Neural cell (in vitro differentiated cells): Measurements from ENCODE around the gene CENPP. TPM values are rescaled to one million over a fixed set of nuclear protein-coding genes. Genes with fewer than 3 reads are reported as not detected.

Experiments used
- H2AFZ ChIP-seq: fragments of 200-600, 300-800 bp; sonication (generic), shearing (Covaris generic); 2 replicates; pipeline ENCODE4 v1.6.0; 2014; ENCODE audit warnings: low read depth, mild to moderate bottlenecking, antibody characterized with exemption, low read length, moderate library complexity
- H3F3A ChIP-seq: fragments of 200-600 bp; shearing (Covaris generic); 2 replicates; pipeline ENCODE4 v1.6.1; 2016; ENCODE audit warnings: mild to moderate bottlenecking, moderate library complexity, mixed read lengths, antibody characterized with exemption, low read length; ENCODE audit not compliant: insufficient read depth, poor library complexity, severe bottlenecking
- H3K27ac ChIP-seq: fragments of 200-600, 300-800 bp; sonication (generic), shearing (Covaris generic); 2 replicates; pipeline ENCODE4 v1.5.1; 2014; ENCODE audit warnings: mild to moderate bottlenecking, low read length, moderate library complexity
- H3K27me3 ChIP-seq: fragments of 300-800, 200-600 bp; sonication (generic), shearing (Covaris generic); 2 replicates; pipeline ENCODE4 v1.6.0; 2014; ENCODE audit warnings: mild to moderate bottlenecking, low read depth, low read length, moderate library complexity; ENCODE audit not compliant: insufficient read depth
- H3K36me3 ChIP-seq: fragments of 300-800, 200-600 bp; sonication (generic), shearing (Covaris generic); 2 replicates; pipeline ENCODE4 v1.5.1; 2014; ENCODE audit warnings: mild to moderate bottlenecking, antibody characterized with exemption, low read length, moderate library complexity; ENCODE audit not compliant: insufficient read depth
- H3K4me2 ChIP-seq: fragments of 300-800, 200-600 bp; sonication (generic), shearing (Covaris generic); 2 replicates; pipeline ENCODE4 v1.6.0; 2014; ENCODE audit warnings: mild to moderate bottlenecking, low read length
- H3K4me3 ChIP-seq: fragments of 300-800, 200-600 bp; sonication (generic), shearing (Covaris generic); 2 replicates; pipeline ENCODE4 v1.5.1; 2014; ENCODE audit warnings: mild to moderate bottlenecking, low read length, moderate library complexity
- H3K79me2 ChIP-seq: fragments of 200-600 bp; shearing (Covaris generic); replicated peaks from 2 replicates; pipeline ENCODE4 v1.6.0; 2014; ENCODE audit warnings: mild to moderate bottlenecking, low read length, moderate library complexity; ENCODE audit not compliant: insufficient read depth
- H3K9ac ChIP-seq: fragments of 300-800, 200-600 bp; sonication (generic), shearing (Covaris generic); 2 replicates; pipeline ENCODE4 v1.6.1; 2016; ENCODE audit warnings: mild to moderate bottlenecking, low read length, mixed read lengths
- H3K9me2 ChIP-seq: fragments of 200-600 bp; shearing (Covaris generic); 2 replicates; pipeline ENCODE4 v1.6.1; 2016; ENCODE audit warnings: mild to moderate bottlenecking, low read length, mixed read lengths; ENCODE audit not compliant: insufficient read depth
- H3K9me3 ChIP-seq: fragments of 200-600, 300-800 bp; sonication (generic), shearing (Covaris generic); 2 replicates; pipeline ENCODE4 v1.6.1; 2016; ENCODE audit warnings: mild to moderate bottlenecking, mixed run types, low read length, moderate library complexity, mixed read lengths
- H4K20me1 ChIP-seq: fragments of 200-600 bp; shearing (Covaris generic); 2 replicates; pipeline ENCODE4 v1.6.1; 2016; ENCODE audit warnings: mild to moderate bottlenecking, mixed run types; ENCODE audit not compliant: insufficient read depth
- EP300 ChIP-seq: fragments of 450-650 bp; conservative IDR thresholded peaks from 2 replicates; pipeline ENCODE4 v1.6.1; 2014; ENCODE audit warnings: antibody characterized with exemption, mild to moderate bottlenecking, moderate library complexity; ENCODE audit not compliant: poor library complexity, severe bottlenecking
- EZH2 ChIP-seq: fragments of 200-600, 300-800 bp; shearing (Covaris generic), sonication (generic); IDR thresholded peaks from 2 replicates; pipeline ENCODE4 v1.6.1; 2014; ENCODE audit warnings: antibody characterized with exemption, low read length, borderline replicate concordance, mild to moderate bottlenecking; ENCODE audit not compliant: insufficient read depth, poor library complexity, severe bottlenecking
- MXI1 ChIP-seq: fragments of 450-650 bp; conservative IDR thresholded peaks from 2 replicates; pipeline ENCODE4 v1.6.1; 2014; ENCODE audit warnings: antibody characterized with exemption, mild to moderate bottlenecking; ENCODE audit not compliant: poor library complexity, severe bottlenecking
- POLR2AphosphoS5 ChIP-seq: IDR thresholded peaks from 2 replicates; pipeline ENCODE4 v1.6.1; 2012
- RAD21 ChIP-seq: fragments of 450-650 bp; conservative IDR thresholded peaks from 2 replicates; pipeline ENCODE4 v1.6.1; 2014; ENCODE audit warnings: antibody characterized with exemption, mild to moderate bottlenecking, moderate library complexity
- SMC3 ChIP-seq: fragments of 450-650 bp; conservative IDR thresholded peaks from 2 replicates; pipeline ENCODE4 v1.6.1; 2014; ENCODE audit warnings: antibody characterized with exemption, mild to moderate bottlenecking, moderate library complexity; ENCODE audit not compliant: poor library complexity
- TAF1 ChIP-seq: IDR thresholded peaks from 2 replicates; pipeline ENCODE4 v1.6.1; 2012; ENCODE audit warnings: low read depth
- polyA plus RNA-seq: library from polyadenylated mRNA; depleted of rRNA; stranded (reverse); fragments of >200 nt; gene quantifications from 2 replicates; pipeline ENCODE4 v1.2.3, GENCODE V29; 2014
- TF ChIP-seq, protein P1 (sequence below): IDR thresholded peaks from 2 replicates; pipeline ENCODE4 v1.6.1; 2012; ENCODE audit warnings: borderline replicate concordance
- TF ChIP-seq, protein P2 (sequence below): fragments of 450-650 bp; IDR thresholded peaks from 2 replicates; pipeline ENCODE4 v1.5.1; 2014; ENCODE audit warnings: antibody characterized with exemption, mild to moderate bottlenecking, moderate library complexity; ENCODE audit not compliant: poor library complexity, severe bottlenecking

The CENPP gene
- polyA plus RNA-seq, 1 donor from 2014 or later: 5.0 TPM

DNA sequence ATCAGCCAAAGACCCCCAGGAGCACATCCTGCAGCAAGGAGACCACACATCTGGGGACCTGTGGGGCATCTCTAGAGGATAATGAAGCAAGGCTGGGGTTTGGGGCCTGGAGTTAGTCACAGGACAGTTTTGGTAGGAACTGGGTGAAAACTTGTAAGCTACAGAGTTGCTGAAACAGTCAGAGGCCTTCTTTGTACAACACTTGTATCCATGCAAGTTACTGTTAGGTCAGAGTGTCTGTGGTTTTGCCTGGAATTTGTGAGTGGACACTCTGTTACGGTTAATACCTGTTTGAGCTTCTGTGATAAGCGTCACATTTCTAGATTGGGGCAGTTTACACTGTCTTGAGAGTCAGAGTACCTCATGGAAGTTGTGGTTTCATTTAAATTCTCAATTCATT is 179.1 kb downstream of the CENPP start:
- H3K4me2 ChIP-seq: no peak overlapping the region
- no peak overlapping the region for H3K27ac ChIP-seq
- TF ChIP-seq TAF1 (no peak), SMC3 (no peak), RAD21 (no peak), MXI1 (no peak), EP300 (no peak), EZH2 (no peak), POLR2AphosphoS5 (no peak)
- TF ChIP-seq, protein P1, sequence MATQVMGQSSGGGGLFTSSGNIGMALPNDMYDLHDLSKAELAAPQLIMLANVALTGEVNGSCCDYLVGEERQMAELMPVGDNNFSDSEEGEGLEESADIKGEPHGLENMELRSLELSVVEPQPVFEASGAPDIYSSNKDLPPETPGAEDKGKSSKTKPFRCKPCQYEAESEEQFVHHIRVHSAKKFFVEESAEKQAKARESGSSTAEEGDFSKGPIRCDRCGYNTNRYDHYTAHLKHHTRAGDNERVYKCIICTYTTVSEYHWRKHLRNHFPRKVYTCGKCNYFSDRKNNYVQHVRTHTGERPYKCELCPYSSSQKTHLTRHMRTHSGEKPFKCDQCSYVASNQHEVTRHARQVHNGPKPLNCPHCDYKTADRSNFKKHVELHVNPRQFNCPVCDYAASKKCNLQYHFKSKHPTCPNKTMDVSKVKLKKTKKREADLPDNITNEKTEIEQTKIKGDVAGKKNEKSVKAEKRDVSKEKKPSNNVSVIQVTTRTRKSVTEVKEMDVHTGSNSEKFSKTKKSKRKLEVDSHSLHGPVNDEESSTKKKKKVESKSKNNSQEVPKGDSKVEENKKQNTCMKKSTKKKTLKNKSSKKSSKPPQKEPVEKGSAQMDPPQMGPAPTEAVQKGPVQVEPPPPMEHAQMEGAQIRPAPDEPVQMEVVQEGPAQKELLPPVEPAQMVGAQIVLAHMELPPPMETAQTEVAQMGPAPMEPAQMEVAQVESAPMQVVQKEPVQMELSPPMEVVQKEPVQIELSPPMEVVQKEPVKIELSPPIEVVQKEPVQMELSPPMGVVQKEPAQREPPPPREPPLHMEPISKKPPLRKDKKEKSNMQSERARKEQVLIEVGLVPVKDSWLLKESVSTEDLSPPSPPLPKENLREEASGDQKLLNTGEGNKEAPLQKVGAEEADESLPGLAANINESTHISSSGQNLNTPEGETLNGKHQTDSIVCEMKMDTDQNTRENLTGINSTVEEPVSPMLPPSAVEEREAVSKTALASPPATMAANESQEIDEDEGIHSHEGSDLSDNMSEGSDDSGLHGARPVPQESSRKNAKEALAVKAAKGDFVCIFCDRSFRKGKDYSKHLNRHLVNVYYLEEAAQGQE: no peak
- TF ChIP-seq, protein P2, sequence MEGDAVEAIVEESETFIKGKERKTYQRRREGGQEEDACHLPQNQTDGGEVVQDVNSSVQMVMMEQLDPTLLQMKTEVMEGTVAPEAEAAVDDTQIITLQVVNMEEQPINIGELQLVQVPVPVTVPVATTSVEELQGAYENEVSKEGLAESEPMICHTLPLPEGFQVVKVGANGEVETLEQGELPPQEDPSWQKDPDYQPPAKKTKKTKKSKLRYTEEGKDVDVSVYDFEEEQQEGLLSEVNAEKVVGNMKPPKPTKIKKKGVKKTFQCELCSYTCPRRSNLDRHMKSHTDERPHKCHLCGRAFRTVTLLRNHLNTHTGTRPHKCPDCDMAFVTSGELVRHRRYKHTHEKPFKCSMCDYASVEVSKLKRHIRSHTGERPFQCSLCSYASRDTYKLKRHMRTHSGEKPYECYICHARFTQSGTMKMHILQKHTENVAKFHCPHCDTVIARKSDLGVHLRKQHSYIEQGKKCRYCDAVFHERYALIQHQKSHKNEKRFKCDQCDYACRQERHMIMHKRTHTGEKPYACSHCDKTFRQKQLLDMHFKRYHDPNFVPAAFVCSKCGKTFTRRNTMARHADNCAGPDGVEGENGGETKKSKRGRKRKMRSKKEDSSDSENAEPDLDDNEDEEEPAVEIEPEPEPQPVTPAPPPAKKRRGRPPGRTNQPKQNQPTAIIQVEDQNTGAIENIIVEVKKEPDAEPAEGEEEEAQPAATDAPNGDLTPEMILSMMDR: no peak

DNA sequence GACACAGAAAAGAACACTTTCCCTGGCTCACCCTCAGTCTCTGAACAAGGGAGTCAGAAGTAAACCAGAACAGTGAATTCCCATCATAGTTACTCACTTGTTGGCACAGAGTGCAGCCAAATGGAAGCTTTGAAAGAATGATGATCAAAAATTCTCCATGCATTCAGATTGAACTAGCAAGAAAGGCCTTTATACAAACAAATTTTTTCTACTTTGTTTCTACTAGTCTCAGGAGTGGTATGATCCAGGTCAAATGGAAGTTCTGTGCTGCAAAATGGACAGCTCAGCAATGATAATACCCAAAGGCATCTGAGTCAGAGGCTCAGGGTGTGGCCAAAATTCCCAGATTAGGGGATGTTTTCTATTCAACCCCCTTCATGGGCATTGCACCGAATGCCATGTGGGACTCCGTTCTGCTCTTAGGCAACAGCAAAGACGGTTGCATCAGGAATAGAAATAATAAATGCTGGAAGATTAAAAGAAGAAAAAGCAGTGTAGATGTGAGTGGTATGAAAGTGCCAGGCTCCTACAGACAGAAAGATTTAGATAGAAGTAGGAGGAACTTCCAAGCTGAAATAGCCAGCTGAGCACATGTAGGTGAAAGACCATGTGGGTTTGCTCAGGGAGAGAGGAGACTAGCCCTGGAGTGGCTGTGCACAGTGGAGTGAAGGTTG is 180.6 kb downstream of the CENPP start:
- no peaks in the 10 kb centered on the region for H3K36me3 ChIP-seq
- TF ChIP-seq POLR2AphosphoS5 (no peak), SMC3 (no peak), TAF1 (no peak), EP300 (no peak), EZH2 (no peak), MXI1 (no peak), RAD21 (no peak)
- TF ChIP-seq, protein P1: no peak
- TF ChIP-seq, protein P2: no peak
- no peak overlapping the region for H3K4me2 ChIP-seq
- no peaks in the 10 kb centered on the region for H4K20me1 ChIP-seq
- no peak overlapping the region for H2AFZ ChIP-seq
- H3K9me2 ChIP-seq: no peaks in the 10 kb centered on the region
- H3K27ac ChIP-seq: no peak overlapping the region
- H3K9me3 ChIP-seq: no peaks in the 10 kb centered on the region
- no peak overlapping the region for H3K4me3 ChIP-seq
- no peaks in the 10 kb centered on the region for H3K79me2 ChIP-seq
- no peaks in the 10 kb centered on the region for H3F3A ChIP-seq
- no peak overlapping the region for H3K9ac ChIP-seq
- no peaks in the 10 kb centered on the region for H3K27me3 ChIP-seq

More for the DNA sequence above, 179.1 kb downstream of the CENPP start:
- no peak overlapping the region for H3K9ac ChIP-seq
- H3K27me3 ChIP-seq: no peaks in the 10 kb centered on the region
- H2AFZ ChIP-seq: no peak overlapping the region
- no peaks in the 10 kb centered on the region for H3F3A ChIP-seq
- no peaks in the 10 kb centered on the region for H4K20me1 ChIP-seq
- no peaks in the 10 kb centered on the region for H3K9me2 ChIP-seq
- no peaks in the 10 kb centered on the region for H3K9me3 ChIP-seq
- H3K4me3 ChIP-seq: no peak overlapping the region
- no peaks in the 10 kb centered on the region for H3K36me3 ChIP-seq
- no peaks in the 10 kb centered on the region for H3K79me2 ChIP-seq
